Astrocyte of the spinal cord (primary cell): ENCODE measurements around the gene TEX13B.

Source experiments
- DNase-seq: peaks from one replicate; pipeline ENCODE4 v3.0.0; 2011; ENCODE audit warnings: low read depth, low spot score
- H3K4me3 ChIP-seq: 2 replicates; pipeline ENCODE4 v1.5.1; 2011; ENCODE audit warnings: low read depth, mild to moderate bottlenecking, low read length, moderate library complexity
- in situ Hi-C: cut with HindIII; loops from 2 replicates; pipeline ENCODE4 v1.10.0; 2017; ENCODE audit warnings: low sequenced_read_pairs
- TF ChIP-seq, protein P1 (sequence below): IDR thresholded peaks from 2 replicates; pipeline ENCODE4 v1.5.1; 2012; ENCODE audit warnings: low read depth, mild to moderate bottlenecking, low read length, inconsistent platforms

TEX13B gene

DNA sequence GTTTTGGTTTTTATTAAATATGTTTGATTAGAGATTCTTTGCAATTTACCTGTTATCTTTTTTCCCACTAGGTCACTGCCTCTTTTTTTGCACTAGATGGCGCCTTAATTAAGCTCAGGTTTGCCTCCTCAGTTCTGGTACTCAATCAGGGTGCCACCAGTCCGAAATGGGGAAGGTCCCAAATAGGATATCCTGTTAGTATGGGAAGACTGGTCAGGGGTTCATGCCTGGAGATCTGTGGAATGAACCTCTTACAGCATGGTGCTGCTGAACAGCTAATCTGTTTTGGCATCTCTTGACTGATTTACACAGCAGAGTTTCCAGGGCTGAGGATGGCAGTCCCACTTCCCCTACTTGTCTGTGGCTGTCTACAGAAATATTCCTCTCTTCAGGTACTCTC lies 38.5 kb upstream of the TEX13B start:
- in situ Hi-C loops: no loop called here

DNA sequence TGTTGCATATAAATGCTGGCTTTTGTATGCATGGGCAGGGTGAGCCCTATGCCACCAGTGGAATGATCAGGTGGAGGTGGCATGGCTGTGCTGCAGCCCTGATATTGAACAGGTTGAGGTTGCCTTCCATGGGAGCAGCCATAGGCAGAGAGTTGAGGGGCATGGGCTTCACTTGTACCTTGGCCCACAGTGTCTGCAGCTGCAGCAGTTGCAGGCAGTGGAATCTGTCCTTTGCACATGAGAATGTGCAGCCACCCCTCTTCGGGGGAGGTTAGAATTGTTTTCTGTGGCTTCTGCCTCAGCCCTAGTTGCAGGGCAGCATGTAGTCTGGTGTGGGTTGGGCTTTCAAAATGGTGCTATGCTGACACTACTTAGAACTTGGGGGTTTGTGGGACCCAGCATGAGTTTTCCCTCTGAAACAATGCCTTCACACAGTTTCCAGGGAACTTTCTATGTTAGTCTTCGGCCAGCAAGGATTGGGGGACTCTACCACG lies 37.3 kb upstream of the TEX13B start:
- no peak for DNase-seq
- no peak overlapping the region for H3K4me3 ChIP-seq
- TF ChIP-seq, protein P1, sequence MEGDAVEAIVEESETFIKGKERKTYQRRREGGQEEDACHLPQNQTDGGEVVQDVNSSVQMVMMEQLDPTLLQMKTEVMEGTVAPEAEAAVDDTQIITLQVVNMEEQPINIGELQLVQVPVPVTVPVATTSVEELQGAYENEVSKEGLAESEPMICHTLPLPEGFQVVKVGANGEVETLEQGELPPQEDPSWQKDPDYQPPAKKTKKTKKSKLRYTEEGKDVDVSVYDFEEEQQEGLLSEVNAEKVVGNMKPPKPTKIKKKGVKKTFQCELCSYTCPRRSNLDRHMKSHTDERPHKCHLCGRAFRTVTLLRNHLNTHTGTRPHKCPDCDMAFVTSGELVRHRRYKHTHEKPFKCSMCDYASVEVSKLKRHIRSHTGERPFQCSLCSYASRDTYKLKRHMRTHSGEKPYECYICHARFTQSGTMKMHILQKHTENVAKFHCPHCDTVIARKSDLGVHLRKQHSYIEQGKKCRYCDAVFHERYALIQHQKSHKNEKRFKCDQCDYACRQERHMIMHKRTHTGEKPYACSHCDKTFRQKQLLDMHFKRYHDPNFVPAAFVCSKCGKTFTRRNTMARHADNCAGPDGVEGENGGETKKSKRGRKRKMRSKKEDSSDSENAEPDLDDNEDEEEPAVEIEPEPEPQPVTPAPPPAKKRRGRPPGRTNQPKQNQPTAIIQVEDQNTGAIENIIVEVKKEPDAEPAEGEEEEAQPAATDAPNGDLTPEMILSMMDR: no peak
- in situ Hi-C loops: no loop called here

More for the DNA sequence above, 38.5 kb upstream of the TEX13B start:
- TF ChIP-seq, protein P1: peak; percentile 53
- H3K4me3 ChIP-seq: no peak overlapping the region
- peak; percentile 13 for DNase-seq

DNA sequence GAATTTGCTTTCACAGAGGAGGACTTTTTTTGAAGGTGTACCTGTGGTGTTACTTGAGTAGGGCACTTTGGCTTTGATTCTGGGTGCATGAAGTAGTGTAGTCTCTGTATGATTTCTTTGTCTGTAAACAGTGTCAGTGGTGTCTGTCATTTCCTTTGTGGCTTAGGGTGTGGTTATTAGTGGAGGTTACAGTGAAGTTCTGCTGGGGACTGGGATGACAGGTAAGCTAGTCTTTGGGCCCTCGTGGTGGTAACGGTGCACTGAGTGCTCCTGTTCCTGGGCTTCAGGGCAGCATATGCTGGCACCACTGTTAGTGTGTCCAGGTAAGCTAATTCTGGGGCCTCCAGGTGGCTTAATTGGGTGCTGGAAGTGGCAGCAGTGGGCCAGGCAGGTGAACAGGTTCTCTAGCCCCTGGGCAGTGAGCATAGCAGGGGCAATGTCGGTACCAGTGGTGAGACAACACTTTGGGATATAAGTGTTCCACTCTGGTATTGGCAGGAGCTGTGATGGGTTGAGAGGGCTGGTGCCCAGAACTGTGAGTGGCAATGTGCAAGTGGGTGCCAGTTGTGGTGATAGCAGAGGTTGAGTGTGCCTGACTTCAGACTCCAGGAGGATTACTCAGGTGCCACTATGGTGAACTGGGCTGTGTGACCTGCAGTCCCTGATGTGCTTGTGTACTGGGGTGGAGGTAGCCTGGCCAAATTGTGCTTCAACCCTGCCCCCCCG lies 36.6 kb upstream of the TEX13B start:
- no peak overlapping the region for H3K4me3 ChIP-seq
- TF ChIP-seq, protein P1: no peak
- in situ Hi-C loops: no loop called here
- DNase-seq: no peak

DNA sequence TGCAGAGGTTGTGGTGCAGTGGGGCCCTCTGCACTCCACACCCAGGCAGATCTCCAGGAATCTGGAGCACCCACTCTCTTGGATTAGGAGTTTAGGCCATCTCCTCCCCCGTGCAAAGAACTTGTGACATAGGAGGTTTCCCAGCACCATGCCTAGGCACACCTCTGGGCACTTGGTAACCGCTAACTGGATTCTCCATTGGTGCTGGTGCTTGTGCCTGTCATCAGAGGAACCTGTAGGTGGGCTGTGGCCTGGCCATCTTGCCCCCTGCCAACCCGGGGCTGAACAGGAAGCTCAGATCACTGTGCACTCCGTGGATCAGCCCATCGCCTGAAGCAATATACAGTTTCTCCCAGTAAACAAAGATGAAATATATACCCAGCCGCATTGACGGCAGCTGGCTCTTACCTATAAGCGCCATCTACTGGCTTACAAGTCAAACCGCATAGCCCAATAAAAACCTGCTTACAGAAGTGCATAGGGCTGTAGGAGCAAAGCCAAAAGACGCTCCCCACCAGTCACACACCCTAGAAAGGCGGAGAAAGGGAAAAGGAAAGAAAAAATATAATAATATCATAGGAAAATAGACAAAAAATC lies 19.1 kb upstream of the TEX13B start:
- H3K4me3 ChIP-seq: no peak overlapping the region
- peak; percentile 29 for DNase-seq
- in situ Hi-C loops: no loop called here
- TF ChIP-seq, protein P1: peak; percentile 61

DNA sequence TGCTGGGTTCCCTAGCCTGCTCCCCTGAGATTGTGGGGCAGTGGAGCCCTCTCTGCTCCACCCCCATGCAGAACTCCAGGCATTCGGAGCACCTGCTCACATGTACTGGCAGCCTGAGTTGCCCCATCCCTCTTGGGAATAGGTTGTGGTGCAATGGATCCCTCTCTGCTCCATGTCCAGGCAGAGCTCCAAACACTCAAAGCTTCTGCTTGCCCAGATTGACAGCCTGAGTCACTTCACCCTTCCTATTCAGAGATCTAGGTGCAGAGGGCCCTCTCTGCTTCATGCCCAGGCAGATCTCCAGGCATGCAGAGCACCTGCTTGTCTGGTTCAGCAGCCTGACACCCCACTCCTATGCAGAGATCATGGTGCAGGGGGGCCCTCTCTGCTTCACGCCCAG lies 18.6 kb upstream of the TEX13B start:
- TF ChIP-seq, protein P1: no peak
- H3K4me3 ChIP-seq: no peak overlapping the region
- no peak for DNase-seq
- in situ Hi-C loops: no loop called here

DNA sequence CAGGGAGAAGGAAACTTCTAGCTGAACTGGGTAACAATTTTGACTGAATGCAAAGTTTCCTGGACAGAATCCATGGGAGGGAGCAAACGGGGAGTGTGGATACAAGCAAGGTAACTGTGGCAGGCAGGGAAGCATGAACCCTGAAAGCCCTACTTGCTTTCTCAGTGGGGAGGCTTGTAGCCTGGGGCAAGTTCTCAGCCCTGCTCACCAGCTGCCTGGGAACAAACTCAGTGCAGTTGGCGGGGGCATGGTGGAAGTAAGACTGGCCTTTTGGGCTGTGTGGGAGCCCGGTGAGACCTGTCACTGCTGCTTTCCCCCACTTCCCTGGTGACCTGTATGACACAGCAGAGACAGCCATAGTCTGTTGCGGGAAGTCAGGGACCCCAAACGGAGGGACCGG lies 14.0 kb upstream of the TEX13B start:
- no peak for DNase-seq
- in situ Hi-C loops: no loop called here
- TF ChIP-seq, protein P1: no peak
- H3K4me3 ChIP-seq: no peak overlapping the region
